Muscle of leg (tissue), 11 donors: ENCODE measurements around the gene WFDC8. TPM values are rescaled to one million over a fixed set of nuclear protein-coding genes. Genes with fewer than 3 reads are reported as not detected.

Experiments used
- DNase-seq: peaks from one replicate; pipeline ENCODE4 v3.0.0; 2013
- H3K27ac ChIP-seq: one replicate; pipeline ENCODE4 v1.5.1; 2013; ENCODE audit warnings: mild to moderate bottlenecking, low read length, control low read depth
- H3K27me3 ChIP-seq: one replicate; pipeline ENCODE4 v1.6.1; 2013; ENCODE audit warnings: low read length; ENCODE audit not compliant: control insufficient read depth, insufficient read depth
- H3K36me3 ChIP-seq: one replicate; pipeline ENCODE4 v1.6.1; 2013; ENCODE audit warnings: low read length; ENCODE audit not compliant: control insufficient read depth, insufficient read depth
- H3K4me1 ChIP-seq: one replicate; pipeline ENCODE4 v1.6.1; 2013; ENCODE audit warnings: low read length; ENCODE audit not compliant: control insufficient read depth, insufficient read depth
- H3K4me3 ChIP-seq: one replicate; pipeline ENCODE4 v1.5.1; 2013; ENCODE audit warnings: low read length, control low read depth
- H3K9me3 ChIP-seq: replicated peaks from 2 replicates; pipeline ENCODE4 v1.6.1; 2013; ENCODE audit warnings: low read depth, low read length; ENCODE audit not compliant: control insufficient read depth
- WGBS: methylation state at CpG from one replicate; pipeline ENCODE4 v1.1.5; 2013; ENCODE audit warnings: missing lambda C conversion rate; ENCODE audit not compliant: insufficient coverage; 5-methylcytosine and 5-hydroxymethylcytosine counted together
- polyA plus RNA-seq, 8 donors: library from polyadenylated mRNA; unstranded; fragments of 120-200 nt; gene quantifications; one replicate each; pipeline versions ENCODE4 v1.2.1 to v1.2.3, GENCODE V29; 2013; ENCODE audit warnings: inconsistent platforms in 1 of 8, low replicate concordance in 1 of 8; ENCODE audit not compliant: insufficient read length in 8 of 8, insufficient read depth in 1 of 8
- total RNA-seq: library from RNA; stranded (reverse); fragments of 120-200 nt; gene quantifications from one replicate; pipeline ENCODE4 v1.2.4, GENCODE V29; 2013

Gene WFDC8
- total and polyA plus RNA-seq, 9 donors: not detected

DNA sequence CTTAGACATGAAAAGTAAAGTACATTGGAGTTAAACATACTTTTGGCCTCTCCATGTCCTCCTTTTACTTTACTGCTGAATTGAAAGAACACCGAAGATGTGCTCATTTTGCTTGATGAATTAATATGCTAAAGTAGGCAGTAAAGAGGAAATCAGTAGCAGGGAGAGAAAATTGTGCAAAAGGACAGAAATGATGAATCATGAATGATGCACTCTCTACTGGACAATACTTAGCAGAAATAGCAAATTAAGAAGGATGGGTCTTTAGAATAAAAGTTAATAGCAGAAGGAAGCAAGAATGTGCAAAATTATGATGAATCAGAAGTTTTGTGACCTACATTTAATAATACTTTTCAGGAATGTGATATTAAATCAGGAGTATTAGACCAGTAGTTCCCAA is 55.3 kb downstream of the WFDC8 start:
- no peak overlapping the region for H3K27ac ChIP-seq
- H3K27me3 ChIP-seq: no peaks in the 10 kb centered on the region
- WGBS: no CpG with 5 or more reads among the region's 1 CpG
- H3K4me1 ChIP-seq: no peaks in the 10 kb centered on the region
- no peak for DNase-seq
- no peaks in the 10 kb centered on the region for H3K36me3 ChIP-seq
- H3K9me3 ChIP-seq: no peaks in the 10 kb centered on the region
- H3K4me3 ChIP-seq: no peak overlapping the region

- Histone ChIP-seq H3K27ac (no peak overlapping the region), H3K4me3 (no peak overlapping the region), H3K9me3 (no peaks in the 10 kb centered on the region), H3K36me3 (no peaks in the 10 kb centered on the region), H3K4me1 (no peaks in the 10 kb centered on the region), H3K27me3 (no peaks in the 10 kb centered on the region)
- DNase-seq: no peak
- 25% methylated on average over 1 of the region's 2 CpGs for WGBS
Measured at GRCh38 chr20:45518282-45518681, 60.8 kb downstream of the WFDC8 start.

DNA sequence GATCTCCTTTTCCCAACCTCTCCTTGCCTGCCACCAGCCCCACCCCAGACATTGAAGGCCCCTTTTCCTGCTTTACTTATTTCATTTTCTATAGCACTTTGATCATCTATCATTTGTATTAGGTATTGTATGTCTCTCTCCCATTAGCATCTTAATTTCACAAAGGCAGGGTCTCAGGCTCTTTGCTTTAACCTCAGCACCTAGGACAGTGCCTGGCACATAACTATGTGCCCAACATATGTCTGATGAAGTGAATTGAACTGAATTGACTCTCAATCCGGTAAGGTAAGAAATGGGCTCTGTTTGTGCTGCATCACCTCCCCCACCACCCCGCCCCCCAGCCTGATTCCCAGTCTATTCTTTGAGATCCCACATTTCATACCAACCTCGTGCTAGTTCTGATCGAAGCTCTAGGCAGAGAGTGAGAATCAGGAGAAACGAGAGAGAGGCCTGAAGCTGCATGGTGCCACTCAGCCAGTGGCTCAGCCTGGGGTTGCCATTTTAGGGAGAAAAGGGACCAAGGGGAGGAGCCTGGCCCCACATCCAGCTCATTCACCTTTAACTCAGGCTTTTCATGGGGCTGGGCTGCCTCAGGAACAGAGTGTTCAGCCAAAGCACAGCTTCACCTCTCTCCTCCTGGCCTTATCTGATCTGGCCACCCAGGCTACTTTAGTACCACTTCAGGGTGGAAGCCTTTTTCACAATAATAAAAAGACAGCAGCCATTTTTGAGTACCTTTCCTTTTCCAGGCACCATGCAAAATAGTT is 63.8 kb downstream of the WFDC8 start, which contains the start of gene SPINT3:
Gene SPINT3 (minus strand): TSS at position 476 of the 767 bp plus-strand sequence. CDS start 14 bp downstream, at position 462.
- 40% methylated on average over 1 of the region's 5 CpGs for WGBS
- H3K27me3 ChIP-seq: no peaks in the 10 kb centered on the region
- H3K27ac ChIP-seq: no peak within 1 kb of the TSS
- H3K36me3 ChIP-seq: no peaks in the 10 kb centered on the region
- H3K9me3 ChIP-seq: no peaks in the 10 kb centered on the region
- no peaks in the 10 kb centered on the region for H3K4me1 ChIP-seq
- DNase-seq: no peak
- no peak within 1 kb of the TSS for H3K4me3 ChIP-seq

DNA sequence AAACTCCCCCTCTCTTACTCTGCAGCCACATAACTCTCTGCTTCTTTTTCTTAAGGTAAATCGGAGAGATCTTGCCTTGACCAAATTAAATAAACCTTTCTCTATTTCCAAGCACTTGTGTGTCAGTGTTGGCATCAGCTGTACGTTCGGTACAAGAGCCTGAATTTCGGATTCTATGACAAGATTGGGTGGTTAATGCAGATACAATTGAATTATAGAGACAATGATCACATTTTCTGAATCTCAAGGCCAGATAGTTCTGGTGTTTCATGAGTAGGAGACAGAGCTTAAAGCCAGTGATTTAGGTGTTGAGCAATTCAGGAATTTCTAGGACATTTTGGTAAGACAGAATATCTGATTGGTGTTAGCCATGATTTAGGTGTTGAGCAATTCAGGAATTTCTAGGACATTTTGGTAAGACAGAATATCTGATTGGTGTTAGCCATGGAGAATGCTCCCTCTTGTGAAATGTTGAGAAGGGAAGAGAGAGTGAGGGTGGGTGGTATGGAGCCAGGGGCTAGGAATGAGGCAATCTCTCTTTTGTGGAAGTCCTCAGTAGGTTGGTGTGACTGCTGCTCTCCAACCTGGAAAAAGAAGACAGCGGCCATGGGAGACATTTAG is 68.7 kb downstream of the WFDC8 start:
- no peak overlapping the region for H3K4me3 ChIP-seq
- no peaks in the 10 kb centered on the region for H3K36me3 ChIP-seq
- H3K27ac ChIP-seq: no peak overlapping the region
- H3K4me1 ChIP-seq: no peaks in the 10 kb centered on the region
- H3K27me3 ChIP-seq: no peaks in the 10 kb centered on the region
- no peak for DNase-seq
- WGBS: 62% methylated on average over 3 of the region's 5 CpGs
- H3K9me3 ChIP-seq: no peaks in the 10 kb centered on the region

GRCh38 chr20:45509091-45509490 is 70.0 kb downstream of the WFDC8 start:
- Histone ChIP-seq H3K27me3 (peaks cover 2% of the 10 kb centered on the region), H3K4me1 (no peaks in the 10 kb centered on the region), H3K36me3 (no peaks in the 10 kb centered on the region), H3K27ac (no peak overlapping the region), H3K4me3 (no peak overlapping the region), H3K9me3 (no peaks in the 10 kb centered on the region)
- WGBS: 93% methylated on average over 4 of the region's 4 CpGs
- DNase-seq: no peak

DNA sequence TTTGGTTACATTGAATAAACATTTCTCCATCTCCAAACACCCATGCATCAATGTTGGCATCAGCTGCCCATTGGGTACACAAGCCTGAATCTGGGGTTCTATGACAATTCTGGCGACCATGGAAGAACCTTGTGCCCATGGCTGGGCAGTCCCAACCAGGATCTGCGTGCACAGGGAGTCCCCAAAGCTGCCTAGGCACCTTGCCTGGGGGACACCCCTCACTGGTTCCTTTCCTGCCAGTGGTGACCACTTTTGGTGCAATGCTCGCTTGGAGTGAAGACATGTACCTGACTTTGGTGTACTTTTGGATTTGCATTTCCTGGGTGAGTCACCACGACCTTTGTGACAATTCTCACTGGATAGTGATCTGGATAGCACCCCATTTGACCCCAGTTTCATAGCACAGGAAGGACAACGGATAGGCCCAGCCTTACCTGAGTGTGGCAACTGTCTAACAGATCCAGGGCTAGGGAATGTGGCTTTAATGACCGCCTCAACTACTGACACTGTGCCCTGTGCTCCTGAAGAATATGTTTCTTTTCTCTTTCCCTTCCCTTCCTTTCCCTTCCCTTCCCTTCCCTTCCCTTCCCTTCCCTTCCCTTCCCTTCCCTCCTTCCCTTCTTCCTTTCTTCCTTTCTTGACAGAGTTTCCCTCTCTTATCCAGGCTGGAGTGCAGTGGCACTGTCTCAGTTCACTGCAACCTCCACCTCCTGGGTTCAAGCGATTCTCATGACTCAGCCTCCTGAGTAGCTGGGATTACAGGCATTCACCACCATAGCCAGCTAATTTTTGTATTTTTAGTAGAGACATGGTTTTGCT is 70.8 kb downstream of the WFDC8 start:
- DNase-seq: no peak
- Histone ChIP-seq H3K27ac (no peak overlapping the region), H3K4me1 (no peaks in the 10 kb centered on the region), H3K36me3 (no peaks in the 10 kb centered on the region), H3K4me3 (no peak overlapping the region), H3K27me3 (peaks cover 2% of the 10 kb centered on the region), H3K9me3 (no peaks in the 10 kb centered on the region)
- WGBS: 49% methylated on average over 5 of the region's 7 CpGs

- no peaks in the 10 kb centered on the region for H3K36me3 ChIP-seq
- H3K9me3 ChIP-seq: no peaks in the 10 kb centered on the region
- DNase-seq: no peak
- no peaks in the 10 kb centered on the region for H3K4me1 ChIP-seq
- WGBS: 88% methylated on average over 3 of the region's 5 CpGs
- H3K27me3 ChIP-seq: peaks cover 2% of the 10 kb centered on the region
- no peak overlapping the region for H3K27ac ChIP-seq
- no peak overlapping the region for H3K4me3 ChIP-seq
Measured at GRCh38 chr20:45507011-45507820, 71.9 kb downstream of the WFDC8 start.

DNA sequence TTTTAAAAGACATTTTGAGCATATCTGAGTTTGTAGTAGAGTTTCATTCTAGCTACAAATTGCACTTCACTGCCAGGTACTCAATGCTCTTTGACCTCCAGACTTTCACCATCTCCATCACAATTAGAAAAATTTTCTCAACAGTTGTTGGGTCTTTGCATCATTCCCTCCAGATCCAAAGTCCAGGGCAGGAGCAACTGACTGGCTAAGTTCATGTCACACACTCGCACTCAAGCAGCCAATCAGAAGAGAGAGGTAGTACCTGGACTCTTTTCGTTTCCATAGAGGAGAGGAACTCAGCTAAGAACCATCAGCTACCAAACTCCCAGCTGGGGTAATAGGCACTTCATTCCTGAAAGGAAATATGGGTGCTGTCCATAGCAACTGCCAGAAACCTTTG is 72.7 kb downstream of the WFDC8 start:
- Histone ChIP-seq H3K36me3 (no peaks in the 10 kb centered on the region), H3K27ac (no peak overlapping the region), H3K4me3 (no peak overlapping the region), H3K27me3 (peaks cover 2% of the 10 kb centered on the region), H3K4me1 (no peaks in the 10 kb centered on the region), H3K9me3 (no peaks in the 10 kb centered on the region)
- WGBS: 67% methylated on average over 1 of the region's 2 CpGs
- no peak for DNase-seq

DNA sequence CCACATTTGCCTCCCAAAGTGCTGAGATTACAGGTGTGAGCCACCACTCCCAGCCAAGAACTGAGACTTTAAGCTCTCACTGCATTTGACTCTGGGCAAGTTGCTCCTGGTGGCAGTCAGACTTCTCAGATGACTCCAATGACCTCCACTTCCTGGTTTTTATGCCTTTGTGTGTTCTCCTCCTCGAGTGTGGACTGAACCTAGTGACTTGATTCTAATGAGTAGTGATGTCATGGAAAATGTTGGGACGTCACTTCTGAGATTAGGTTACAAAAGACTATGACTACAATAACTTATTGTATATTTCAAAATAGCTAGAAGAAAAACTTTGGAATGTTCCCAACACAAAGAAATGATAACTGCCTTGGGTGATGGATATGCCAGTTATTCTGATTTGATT is 75.7 kb downstream of the WFDC8 start:
- H3K9me3 ChIP-seq: no peaks in the 10 kb centered on the region
- DNase-seq: no peak
- H3K27ac ChIP-seq: no peak overlapping the region
- H3K36me3 ChIP-seq: no peaks in the 10 kb centered on the region
- H3K4me1 ChIP-seq: no peaks in the 10 kb centered on the region
- no peak overlapping the region for H3K4me3 ChIP-seq
- peaks cover 7% of the 10 kb centered on the region for H3K27me3 ChIP-seq
- WGBS: no CpG with 5 or more reads among the region's 2 CpGs
